Lower lobe of right lung (tissue), 2 donors: ENCODE measurements around the gene WNK1. TPM values are rescaled to one million over a fixed set of nuclear protein-coding genes. Genes with fewer than 3 reads are reported as not detected.

Source experiments
- ATAC-seq, 2 donors: fragments of 200-7000 bp; cut with Tn5 transposase; one replicate each; pipeline ENCODE4 v1.9.1; 2020 to 2022; ENCODE audit warnings: mild to moderate bottlenecking in 2 of 2, moderate library complexity in 2 of 2
- DNase-seq: peaks from one replicate; pipeline ENCODE4 v3.0.0-alpha.2; 2020
- H3K27ac ChIP-seq: fragments of 200-600 bp; one replicate; pipeline ENCODE4 v1.8.0; 2022
- H3K27me3 ChIP-seq: fragments of 200-600 bp; one replicate; pipeline ENCODE4 v1.8.0; 2022; ENCODE audit warnings: low read depth
- H3K36me3 ChIP-seq: fragments of 200-600 bp; one replicate; pipeline ENCODE4 v1.8.0; 2022; ENCODE audit warnings: mild to moderate bottlenecking
- H3K4me1 ChIP-seq: fragments of 200-600 bp; one replicate; pipeline ENCODE4 v1.8.0; 2022
- H3K4me3 ChIP-seq: fragments of 200-600 bp; one replicate; pipeline ENCODE4 v1.8.0; 2022; ENCODE audit warnings: mild to moderate bottlenecking
- H3K9me3 ChIP-seq: fragments of 200-600 bp; one replicate; pipeline ENCODE4 v1.8.0; 2022
- CTCF ChIP-seq: fragments of 200-600 bp; IDR thresholded peaks from one replicate; pipeline ENCODE4 v1.8.0; 2022; ENCODE audit warnings: antibody characterized with exemption, mild to moderate bottlenecking
- intact Hi-C: fragments of 100-400 bp; cut with DNase I; formaldehyde crosslinking; loops from one replicate; pipeline ENCODE4 v1.11.0; 2022
- total RNA-seq: library from RNA; stranded (reverse); fragmentation: NEBNext Ultra II Directional; extraction: Animal tissue kit (Norgen Biotek cat#: 25700); gene quantifications from one replicate; pipeline ENCODE4 v1.2.1, GENCODE V29; 2021
- donor health status: DM: no; HTN: yes; CAD: no; lungs with severe emphysema.

The WNK1 gene
- total RNA-seq, 1 donor from 2014 or later, result 206 TPM

- ATAC-seq (no peak), DNase-seq (no peak)
- intact Hi-C loops, result no loop called here
- Histone ChIP-seq H3K9me3 (no peaks in the 10 kb centered on the region), H3K4me1 (no peaks in the 10 kb centered on the region), H3K4me3 (no peak overlapping the region), H3K27ac (no peak overlapping the region), H3K36me3 (peaks cover 100% of the 10 kb centered on the region), H3K27me3 (no peaks in the 10 kb centered on the region)
- no peak for TF ChIP-seq CTCF
Observed at GRCh38 chr12:867905-868304, 115.5 kb downstream of the WNK1 start.

- Histone ChIP-seq H3K4me3 (no peak overlapping the region), H3K4me1 (no peaks in the 10 kb centered on the region), H3K9me3 (no peaks in the 10 kb centered on the region), H3K36me3 (peaks cover 100% of the 10 kb centered on the region), H3K27me3 (no peaks in the 10 kb centered on the region), H3K27ac (no peak overlapping the region)
- ATAC-seq (no peak), DNase-seq (no peak)
- TF ChIP-seq CTCF, result no peak
- intact Hi-C loops, result no loop called here
Observed at GRCh38 chr12:868722-869121, 116.3 kb downstream of the WNK1 start.

- Histone ChIP-seq H3K36me3 (peaks cover 100% of the 10 kb centered on the region), H3K27ac (no peak overlapping the region), H3K9me3 (no peaks in the 10 kb centered on the region), H3K27me3 (no peaks in the 10 kb centered on the region), H3K4me1 (no peaks in the 10 kb centered on the region), H3K4me3 (no peak overlapping the region)
- intact Hi-C loops, result no loop called here
- TF ChIP-seq CTCF, result no peak
- no peak for DNase-seq
- no peak for ATAC-seq
Observed at GRCh38 chr12:870378-870777, 118.0 kb downstream of the WNK1 start.

- TF ChIP-seq CTCF, result no peak
- no peaks in the 10 kb centered on the region for H3K4me1 ChIP-seq
- intact Hi-C loops, result no loop called here
- H3K36me3 ChIP-seq, result peaks cover 86% of the 10 kb centered on the region
- ATAC-seq (no peak), DNase-seq (no peak)
- H3K9me3 ChIP-seq, result no peaks in the 10 kb centered on the region
- no peak overlapping the region for H3K4me3 ChIP-seq
- H3K27ac ChIP-seq, result no peak overlapping the region
- H3K27me3 ChIP-seq, result no peaks in the 10 kb centered on the region
Observed at GRCh38 chr12:873954-874353, 121.6 kb downstream of the WNK1 start.

GRCh38 chr12:879641-880040, 127.3 kb downstream of the WNK1 start:
- H3K27ac ChIP-seq, result no peak overlapping the region
- no peak for ATAC-seq

More at GRCh38 chr12:879641-880040, 127.3 kb downstream of the WNK1 start:
- intact Hi-C loops, result no loop called here
- no peak overlapping the region for H3K4me3 ChIP-seq
- no peak for DNase-seq
- H3K27me3 ChIP-seq, result no peaks in the 10 kb centered on the region
- peaks cover 86% of the 10 kb centered on the region for H3K36me3 ChIP-seq
- H3K4me1 ChIP-seq, result no peaks in the 10 kb centered on the region
- no peak for TF ChIP-seq CTCF
- H3K9me3 ChIP-seq, result no peaks in the 10 kb centered on the region
